Fibroblast of the aortic adventitia (primary cell): ENCODE measurements around the gene C2orf81. TPM values are rescaled to one million over a fixed set of nuclear protein-coding genes. Genes with fewer than 3 reads are reported as not detected.
"Not testable (repeated sequence)": the region's sequence is repeated elsewhere in the genome, so short reads cannot be mapped to it uniquely, and the experiment has no call there.

Experiments used
- DNase-seq: peaks from one replicate; pipeline ENCODE4 v3.0.0-alpha.2; 2010; ENCODE audit warnings: low read depth
- H3K4me3 ChIP-seq: 2 replicates; pipeline ENCODE4 v1.5.1; 2011; ENCODE audit warnings: low read depth, mild to moderate bottlenecking, control low read depth, low read length, moderate library complexity
- CTCF ChIP-seq: IDR thresholded peaks from 2 replicates; pipeline ENCODE4 v1.5.1; 2011; ENCODE audit warnings: mild to moderate bottlenecking, low read length, control low read depth, inconsistent platforms; ENCODE audit not compliant: insufficient read depth
- total RNA-seq: library from RNA; depleted of rRNA; stranded (reverse); fragments of >200 nt; gene quantifications from 2 replicates; pipeline ENCODE4 v1.2.3, GENCODE V29; 2012; ENCODE audit warnings: low replicate concordance

The C2orf81 gene
- total RNA-seq, 1 donor = 2.8 TPM

- no peak for DNase-seq
- TF ChIP-seq CTCF = no peak
- no peak overlapping the region for H3K4me3 ChIP-seq
These were observed 27.4 kb upstream of the C2orf81 start for GRCh38 chr2:74448771-74449170.

GRCh38 chr2:74447230-74447999 is 26.0 kb upstream of the C2orf81 start:
- no peak for DNase-seq
- TF ChIP-seq CTCF = no peak
- no peak overlapping the region for H3K4me3 ChIP-seq

- H3K4me3 ChIP-seq = no peak overlapping the region
- no peak for DNase-seq
- TF ChIP-seq CTCF = no peak
These were observed 23.3 kb upstream of the C2orf81 start for GRCh38 chr2:74444498-74445318.

- H3K4me3 ChIP-seq, DNase-seq: not testable (repeated sequence)
These were observed 21.3 kb upstream of the C2orf81 start for GRCh38 chr2:74442483-74443297.

- no peak for DNase-seq
- H3K4me3 ChIP-seq = peak within 1 kb of the TSS; percentile 76
- no peak for TF ChIP-seq CTCF
These were observed 20.5 kb upstream of the C2orf81 start, which contains the start of gene RTKN for GRCh38 chr2:74441690-74442482. TSS of gene RTKN (minus strand) at chr2:74441937. CDS start at chr2:74441816, 121 bp downstream.

GRCh38 chr2:74441170-74441689 is 19.8 kb upstream of the C2orf81 start:
- H3K4me3 ChIP-seq = no peak overlapping the region
- DNase-seq = no peak
- no peak for TF ChIP-seq CTCF
